ENCODE results near the gene LTBP3.

The LTBP3 gene

DNA sequence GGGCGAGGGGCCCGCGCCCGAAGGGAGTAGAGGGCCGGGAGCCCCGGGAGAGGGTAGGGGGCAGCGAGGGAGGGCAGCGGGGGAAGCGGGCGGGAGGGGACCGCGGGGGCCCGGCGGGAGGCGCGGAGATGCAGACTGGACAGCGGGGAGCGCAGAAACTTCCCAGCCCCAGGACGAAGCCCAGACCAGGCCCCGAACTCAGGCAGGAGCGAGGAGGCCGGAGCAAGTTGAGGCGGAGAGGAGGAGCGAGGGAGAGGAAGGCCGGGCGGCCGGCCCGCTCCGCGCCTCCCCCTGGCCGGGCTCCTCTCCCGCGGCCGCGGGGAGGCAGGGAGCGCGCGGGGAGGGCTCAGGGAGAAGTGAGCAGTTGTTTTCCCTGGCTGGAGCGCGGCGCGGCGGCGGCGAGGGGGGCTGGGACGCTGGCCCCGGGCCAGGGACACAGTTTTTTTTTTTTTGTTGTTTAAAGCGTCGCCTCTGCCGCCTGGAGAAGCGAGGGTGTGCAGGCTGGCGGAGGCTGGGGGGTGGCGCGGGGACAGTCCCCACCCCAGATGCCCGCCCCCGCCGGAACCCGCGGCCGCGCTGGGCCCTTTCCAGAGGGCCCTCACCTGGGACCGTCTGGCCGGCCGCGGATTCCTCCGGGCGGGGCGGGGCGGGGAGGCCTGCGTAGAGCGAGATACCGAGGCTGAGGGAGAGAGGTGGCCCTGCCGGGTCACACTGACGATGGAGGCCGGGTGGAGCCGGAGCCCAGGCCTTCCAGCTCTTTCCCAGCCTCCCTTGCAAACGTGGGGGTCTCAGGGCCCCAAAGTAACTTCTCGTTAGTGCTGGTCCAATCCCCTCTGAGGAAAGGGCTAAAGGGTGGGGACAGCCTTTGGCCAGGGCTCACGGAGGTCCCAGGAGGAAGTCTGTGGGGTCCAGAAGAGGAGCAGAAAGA is at the start of gene LTBP3:
Gene LTBP3, minus strand, starts transcription at position 358 of the 928 bp plus-strand sequence. CDS start 400 bp downstream, outside the sequence.
- DNase-seq: peak; percentile 83
- in situ Hi-C loops (cut with MboI; ENCODE audit: low pct_unique_long_range_greater_than_20kb, low sequenced_read_pairs): no loop called here

DNA sequence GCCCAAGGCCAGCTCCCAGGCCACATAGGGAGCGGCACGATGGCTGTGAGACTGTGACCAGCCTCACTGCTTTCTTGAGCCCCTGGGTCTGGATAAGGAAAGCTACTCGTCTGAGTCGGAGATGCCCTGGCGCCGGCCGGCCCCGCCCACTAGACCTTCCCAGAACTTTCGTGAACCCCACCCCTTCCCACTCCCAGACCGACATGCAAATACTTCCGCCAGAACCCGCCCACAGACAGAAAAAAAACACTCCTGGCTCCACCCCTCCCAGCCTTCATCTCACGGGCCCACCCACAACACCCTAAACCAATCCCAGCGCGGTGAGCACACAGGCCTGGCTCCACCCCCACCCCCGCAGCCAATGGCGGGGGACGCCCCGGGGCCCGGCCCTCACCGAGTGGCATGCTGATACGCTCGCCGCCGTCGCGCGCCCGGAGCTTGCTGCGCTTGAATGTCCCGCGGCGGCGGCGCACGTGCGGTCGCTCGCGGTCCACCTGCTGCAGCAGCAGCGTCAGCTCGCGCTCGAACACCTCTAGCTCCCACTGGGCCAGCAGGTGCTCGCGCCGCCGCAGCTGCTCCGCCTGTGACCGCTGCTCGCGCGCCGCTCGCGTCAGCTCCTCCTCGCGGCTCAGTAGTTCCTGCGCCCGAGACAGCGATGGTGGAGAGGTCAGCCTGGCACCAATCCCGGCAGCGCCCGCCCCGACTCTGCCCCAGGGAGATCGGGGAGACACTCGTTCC is 48.9 kb upstream of the LTBP3 start:
- in situ Hi-C loops (cut with MboI; ENCODE audit: low pct_unique_long_range_greater_than_20kb, low sequenced_read_pairs): no loop called here
- DNase-seq: no peak

DNA sequence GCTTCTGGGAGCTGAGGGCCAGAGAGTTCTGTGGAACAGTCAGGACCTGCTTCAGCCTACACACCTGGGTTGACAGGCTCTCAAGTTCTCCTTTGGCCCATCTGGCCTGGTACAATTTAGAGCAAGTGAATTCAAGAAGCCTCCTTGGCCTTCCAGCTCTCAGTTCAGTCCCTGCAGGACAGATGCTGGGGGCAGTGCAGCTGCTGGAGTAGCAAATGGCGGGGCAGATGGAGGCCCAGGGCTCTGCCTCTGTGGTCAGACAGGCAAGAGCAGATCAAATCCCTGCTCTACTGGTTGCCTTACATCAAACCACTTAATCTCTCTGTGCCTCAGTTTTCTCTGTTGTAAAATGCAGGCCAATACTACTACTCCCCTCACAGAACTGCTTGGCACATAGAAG is 46.1 kb upstream of the LTBP3 start:
- no peak for DNase-seq
- in situ Hi-C loops (cut with MboI; ENCODE audit: low pct_unique_long_range_greater_than_20kb, low sequenced_read_pairs): no loop called here

DNA sequence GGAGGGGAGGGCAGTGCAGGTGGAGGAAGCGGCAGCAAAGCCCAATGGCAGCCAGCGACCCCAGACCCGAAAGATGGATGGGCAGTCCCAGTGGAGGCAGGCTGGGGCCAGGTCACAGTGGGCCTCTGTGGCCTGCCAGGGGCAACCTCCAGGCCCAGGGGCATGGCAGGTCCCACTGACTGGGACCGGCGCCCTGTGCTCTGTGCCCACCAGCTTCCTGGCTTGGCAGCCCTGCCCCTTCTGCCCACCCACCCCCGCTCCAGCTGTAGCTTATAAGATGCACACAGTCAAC is 41.7 kb upstream of the LTBP3 start:
- in situ Hi-C loops (cut with MboI; ENCODE audit: low pct_unique_long_range_greater_than_20kb, low sequenced_read_pairs): no loop called here
- DNase-seq: no peak

DNA sequence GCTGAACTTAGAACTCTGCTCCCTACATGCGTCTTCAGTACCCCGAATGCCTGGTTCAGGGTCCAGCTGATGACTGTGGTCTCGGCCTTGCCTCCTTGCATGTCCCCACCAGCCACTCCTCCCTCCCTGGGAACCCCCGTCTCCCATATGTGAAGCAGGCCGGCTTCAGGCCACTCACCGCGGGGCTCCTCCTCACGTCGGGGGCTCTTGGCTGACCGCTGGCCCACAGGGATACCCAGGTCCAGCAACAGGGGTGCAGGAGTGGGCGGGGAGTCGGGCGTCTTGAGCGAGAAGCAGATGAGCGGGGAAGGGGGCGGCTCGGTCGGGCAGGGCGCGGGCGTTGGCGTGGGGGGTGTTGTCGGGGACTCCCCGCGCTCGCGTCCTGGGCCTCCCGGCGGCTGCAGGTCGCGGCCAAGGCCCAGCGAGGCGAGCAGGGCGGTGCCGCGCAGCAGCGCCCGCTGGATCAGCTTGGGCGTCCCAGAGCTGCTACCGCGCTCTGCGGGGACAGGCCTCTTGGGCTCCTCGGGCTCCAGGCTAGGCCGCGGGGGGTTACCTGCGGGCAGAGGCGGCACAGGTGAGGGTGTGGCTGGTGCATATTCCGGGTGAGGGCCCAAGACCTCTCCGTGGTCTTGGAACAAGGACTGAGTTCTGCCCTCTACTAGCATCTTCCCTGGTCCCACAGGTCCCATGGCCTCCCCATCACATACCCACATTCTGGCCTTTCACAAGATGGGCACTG is 41.2 kb upstream of the LTBP3 start:
- in situ Hi-C loops (cut with MboI; ENCODE audit: low pct_unique_long_range_greater_than_20kb, low sequenced_read_pairs): no loop called here
- DNase-seq: no peak

DNA sequence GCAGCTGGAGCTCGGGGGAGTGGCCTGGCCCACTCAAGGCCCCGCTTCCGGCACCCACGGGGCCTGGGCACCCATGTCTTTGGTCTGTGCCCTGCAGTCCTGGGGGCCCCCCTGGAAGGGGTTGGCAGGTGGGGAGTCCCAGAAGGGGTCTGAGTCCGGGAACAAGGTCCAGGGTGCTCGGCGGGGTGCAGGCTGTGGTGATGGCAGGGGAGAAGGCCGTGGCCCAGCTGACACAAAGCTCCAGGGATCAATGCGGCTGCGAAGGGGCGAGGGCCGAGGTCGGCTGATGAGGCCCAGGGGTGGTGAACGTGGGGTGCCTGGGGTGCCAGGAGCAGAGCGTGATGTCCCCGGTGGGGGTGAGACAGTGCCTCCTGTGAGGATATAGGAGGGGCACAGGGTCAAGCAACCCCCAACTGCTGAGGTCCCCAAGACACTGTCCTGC is 40.1 kb upstream of the LTBP3 start:
- DNase-seq: no peak
- in situ Hi-C loops (cut with MboI; ENCODE audit: low pct_unique_long_range_greater_than_20kb, low sequenced_read_pairs): no loop called here

DNA sequence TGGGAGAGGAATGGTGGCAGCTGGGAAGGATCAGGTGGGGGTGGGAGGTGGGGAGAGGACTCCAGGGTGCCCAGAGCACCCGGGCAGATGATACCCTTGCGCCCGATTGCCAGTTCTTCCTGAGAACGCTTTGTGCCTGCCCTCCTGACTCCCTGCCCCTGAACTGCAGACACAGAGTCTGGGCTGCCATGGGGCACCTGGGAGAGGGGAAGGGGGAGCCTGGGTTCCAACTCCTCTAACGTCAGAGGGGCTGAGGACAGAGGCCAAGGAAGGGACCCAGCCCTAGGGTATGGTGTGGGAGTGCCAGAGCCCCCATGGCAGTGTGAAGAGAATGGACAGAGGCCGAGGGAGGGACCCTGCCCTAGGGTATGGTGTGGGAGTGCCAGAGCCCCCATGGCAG is 38.4 kb upstream of the LTBP3 start:
- DNase-seq: no peak
- in situ Hi-C loops (cut with MboI; ENCODE audit: low pct_unique_long_range_greater_than_20kb, low sequenced_read_pairs): no loop called here

DNA sequence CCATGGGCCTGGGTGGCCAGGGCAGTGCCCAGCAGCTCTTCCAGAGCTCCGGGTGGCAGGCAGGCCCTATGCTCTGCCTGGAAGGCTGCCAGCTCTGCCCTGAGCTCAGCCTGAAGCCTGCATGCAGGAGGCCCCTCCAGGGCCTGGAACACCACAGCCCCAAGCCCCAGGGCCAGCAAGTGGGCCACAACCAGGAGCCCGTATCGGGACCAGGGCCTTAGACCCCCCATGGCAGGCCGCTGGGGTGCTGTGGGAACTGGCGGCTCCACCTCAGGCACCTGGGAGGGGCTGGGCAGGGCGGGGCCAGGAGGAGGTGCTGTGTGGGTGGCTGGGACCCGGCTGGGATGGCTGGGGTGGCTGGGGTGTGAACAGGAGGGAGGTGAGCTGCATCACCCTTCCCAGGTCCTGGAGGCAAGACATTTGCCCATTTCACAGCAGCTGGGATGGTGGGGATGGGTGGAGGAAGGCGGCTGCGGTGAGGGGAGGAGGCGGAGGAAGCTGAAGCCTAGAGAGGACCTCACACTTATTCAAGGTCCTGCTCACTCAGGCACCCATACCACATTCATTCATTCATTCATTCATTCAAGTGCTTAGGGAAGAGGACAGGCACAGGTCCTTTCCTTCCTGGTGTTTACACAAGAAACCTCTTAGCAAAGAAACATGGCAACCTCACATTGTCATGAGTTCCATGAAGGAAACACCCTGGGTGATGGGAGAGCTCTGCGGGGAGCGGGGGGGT is 37.6 kb upstream of the LTBP3 start, which contains the start of gene KCNK7:
Gene KCNK7, minus strand, starts transcription at position 258 of the 739 bp plus-strand sequence. Its CDS starts 28 bp downstream, at position 230.
- no peak for DNase-seq
- in situ Hi-C loops (cut with MboI; ENCODE audit: low pct_unique_long_range_greater_than_20kb, low sequenced_read_pairs): no loop called here

DNA sequence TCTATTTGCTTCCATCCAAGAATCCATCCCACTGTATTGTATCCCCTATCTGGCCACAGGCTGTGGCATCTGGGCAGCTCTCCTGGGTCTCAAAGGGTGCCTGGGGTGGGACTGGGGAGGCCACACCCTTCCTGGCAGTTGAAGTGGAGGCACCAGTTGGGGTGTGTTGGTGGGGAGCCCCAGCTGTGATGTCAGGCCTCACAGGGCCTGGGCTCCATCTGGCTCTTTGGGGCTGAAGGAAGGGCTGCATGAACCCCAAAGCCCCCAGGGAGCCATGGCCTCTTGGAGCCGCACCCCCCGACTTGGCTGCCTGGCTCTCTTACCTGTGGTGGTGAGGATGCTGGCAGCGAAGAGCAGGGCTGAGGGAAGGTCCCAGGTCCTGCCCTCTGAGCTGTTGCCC is 37.0 kb upstream of the LTBP3 start:
- no peak for DNase-seq
- in situ Hi-C loops (cut with MboI; ENCODE audit: low pct_unique_long_range_greater_than_20kb, low sequenced_read_pairs): no loop called here

DNA sequence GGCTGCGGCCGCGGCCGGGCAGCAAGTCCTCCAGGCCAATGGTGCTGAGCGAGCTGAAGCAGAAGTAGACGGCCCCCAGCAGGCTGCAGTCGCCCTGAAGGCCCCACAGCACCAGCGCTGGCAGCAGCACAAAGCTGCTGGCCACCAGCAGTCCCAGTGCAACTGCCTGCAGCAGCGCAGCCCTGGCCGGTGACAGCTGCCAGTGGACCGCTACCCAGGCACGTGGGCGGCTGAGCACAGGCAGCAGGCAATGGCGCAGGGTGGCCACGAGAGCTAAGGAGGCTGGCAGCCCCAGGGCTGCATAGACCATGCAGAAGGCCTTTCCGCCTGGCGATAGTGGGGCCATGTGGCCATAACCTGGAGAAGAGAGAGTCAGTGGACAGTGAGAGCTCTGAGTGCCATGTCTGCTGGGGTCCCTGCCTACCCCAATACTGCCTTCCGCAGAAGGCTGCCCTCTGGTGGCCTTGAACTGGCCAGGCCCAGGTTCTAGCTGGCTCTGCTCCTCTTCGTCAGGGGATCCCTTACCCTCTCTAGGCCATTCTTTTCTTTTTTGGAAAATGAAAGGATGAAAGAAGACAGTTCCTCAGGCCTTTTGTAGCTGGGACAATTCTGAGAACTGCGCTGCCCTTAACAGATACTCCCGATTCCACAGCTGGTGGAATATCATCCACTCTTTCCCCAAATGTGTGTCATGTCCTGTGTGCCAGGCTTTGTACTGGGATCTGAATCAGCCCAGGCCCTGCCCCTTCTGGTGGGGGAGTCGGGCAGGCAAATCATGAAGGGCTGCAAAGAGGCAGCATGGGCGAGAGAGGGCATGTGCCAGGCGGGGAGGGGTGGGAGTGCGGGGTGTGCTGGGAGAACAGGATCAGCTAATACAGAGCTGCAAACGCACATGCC is 35.6 kb upstream of the LTBP3 start:
- DNase-seq: peak; percentile 48

DNA sequence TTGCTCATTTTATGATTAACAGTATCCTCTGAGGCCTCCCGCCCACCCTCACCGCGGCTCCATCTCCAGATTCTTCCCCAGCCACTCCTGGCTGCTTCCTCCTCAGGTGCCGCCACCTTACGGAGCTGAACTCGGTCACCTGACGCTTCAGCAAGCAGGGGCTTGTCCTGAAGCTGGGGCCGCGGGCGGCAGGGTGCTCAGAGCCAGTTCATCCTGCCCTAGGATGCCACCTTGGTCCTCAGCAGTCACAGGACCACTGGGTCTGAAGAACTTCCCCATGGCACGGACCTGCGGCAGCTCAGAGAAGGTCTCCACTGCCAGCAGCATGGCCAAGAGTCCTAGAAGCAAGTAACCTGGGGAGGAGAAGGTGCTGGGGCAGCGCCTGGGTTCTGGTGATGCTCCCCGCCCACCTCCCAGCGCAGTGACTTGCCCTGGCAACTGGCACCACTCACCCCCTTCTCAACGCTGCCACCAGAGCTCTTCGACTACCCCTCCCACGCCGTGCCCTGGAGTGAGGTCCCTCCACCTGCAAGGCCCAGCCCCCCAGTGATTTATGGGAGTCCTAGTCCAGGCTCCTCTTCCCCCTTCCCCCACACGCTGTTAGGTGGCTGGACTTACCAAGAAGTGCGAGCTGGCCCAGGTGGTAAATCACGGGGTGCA is 34.8 kb upstream of the LTBP3 start:
- in situ Hi-C loops (cut with MboI; ENCODE audit: low pct_unique_long_range_greater_than_20kb, low sequenced_read_pairs): no loop called here
- DNase-seq: no peak

More for the DNA sequence above, 35.6 kb upstream of the LTBP3 start:
- in situ Hi-C loops (cut with MboI; ENCODE audit: low pct_unique_long_range_greater_than_20kb, low sequenced_read_pairs): no loop called here

DNA sequence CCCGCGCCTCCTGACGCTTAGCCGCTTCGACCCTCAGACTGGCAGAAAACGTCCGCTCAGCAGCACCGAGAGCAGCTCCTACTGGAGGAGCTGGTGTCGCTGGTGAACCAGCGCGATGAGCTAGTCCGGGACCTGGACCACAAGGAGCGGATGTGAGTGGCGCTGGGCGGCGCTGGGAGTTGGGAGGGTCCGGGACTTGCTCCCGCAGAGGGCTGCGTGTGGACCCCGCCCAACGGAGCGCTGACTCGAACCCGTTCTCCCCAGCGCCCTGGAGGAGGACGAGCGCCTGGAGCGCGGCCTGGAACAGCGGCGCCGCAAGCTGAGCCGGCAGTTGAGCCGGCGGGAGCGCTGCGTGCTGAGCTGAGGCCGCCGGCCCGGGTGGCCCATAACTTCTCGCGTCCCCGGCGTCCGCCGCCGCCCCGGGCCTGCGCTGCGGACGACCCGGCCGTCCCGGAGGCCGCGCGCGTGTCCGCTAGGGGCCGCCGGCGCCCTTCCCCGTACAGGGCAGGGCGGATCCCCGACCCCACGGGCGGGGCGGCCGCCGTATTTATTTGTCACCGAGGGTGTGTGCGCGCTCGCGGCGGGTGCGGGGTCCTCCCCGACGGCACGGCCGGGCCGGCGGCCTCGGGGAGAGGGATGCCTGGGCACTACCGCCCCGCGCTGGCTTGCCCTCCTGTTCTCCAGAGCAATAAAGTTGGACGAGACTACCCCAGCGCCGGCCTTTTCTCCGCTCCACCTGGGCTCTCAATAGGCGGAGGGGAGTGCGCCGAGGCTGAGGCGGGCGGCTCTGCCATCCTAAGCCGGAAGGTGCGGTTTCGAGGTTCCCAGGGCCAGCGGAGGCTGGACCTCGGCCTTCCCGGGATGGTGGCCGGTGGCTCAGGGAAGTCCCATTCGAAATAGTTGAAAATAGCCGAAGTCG is 34.0 kb upstream of the LTBP3 start:
- no peak for DNase-seq
- in situ Hi-C loops (cut with MboI; ENCODE audit: low pct_unique_long_range_greater_than_20kb, low sequenced_read_pairs): no loop called here

DNA sequence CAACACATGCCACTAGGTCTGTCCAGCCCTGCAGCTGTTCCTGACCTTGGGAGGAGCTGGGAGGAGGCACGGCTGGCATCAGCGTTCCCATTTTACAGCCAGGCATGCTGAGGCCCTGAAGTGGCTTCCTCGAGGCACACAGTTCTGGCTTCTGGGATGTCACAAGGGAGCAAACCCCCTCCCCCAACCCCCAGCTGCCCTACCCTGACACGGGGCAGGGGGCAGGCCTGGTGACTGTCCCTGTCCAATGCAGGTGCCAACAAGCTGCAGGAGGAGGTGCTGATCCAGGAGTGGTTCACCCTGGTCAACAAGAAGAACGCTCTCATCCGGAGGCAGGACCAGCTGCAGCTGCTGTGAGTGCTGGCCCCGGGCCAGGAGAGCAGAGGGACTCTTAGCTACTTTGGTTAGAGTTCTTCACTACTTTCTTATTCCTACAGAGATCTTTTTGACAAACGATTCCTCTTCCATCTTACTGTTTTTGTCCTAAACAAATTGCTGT is 32.1 kb upstream of the LTBP3 start:
- DNase-seq: no peak
- in situ Hi-C loops (cut with MboI; ENCODE audit: low pct_unique_long_range_greater_than_20kb, low sequenced_read_pairs): no loop called here

DNA sequence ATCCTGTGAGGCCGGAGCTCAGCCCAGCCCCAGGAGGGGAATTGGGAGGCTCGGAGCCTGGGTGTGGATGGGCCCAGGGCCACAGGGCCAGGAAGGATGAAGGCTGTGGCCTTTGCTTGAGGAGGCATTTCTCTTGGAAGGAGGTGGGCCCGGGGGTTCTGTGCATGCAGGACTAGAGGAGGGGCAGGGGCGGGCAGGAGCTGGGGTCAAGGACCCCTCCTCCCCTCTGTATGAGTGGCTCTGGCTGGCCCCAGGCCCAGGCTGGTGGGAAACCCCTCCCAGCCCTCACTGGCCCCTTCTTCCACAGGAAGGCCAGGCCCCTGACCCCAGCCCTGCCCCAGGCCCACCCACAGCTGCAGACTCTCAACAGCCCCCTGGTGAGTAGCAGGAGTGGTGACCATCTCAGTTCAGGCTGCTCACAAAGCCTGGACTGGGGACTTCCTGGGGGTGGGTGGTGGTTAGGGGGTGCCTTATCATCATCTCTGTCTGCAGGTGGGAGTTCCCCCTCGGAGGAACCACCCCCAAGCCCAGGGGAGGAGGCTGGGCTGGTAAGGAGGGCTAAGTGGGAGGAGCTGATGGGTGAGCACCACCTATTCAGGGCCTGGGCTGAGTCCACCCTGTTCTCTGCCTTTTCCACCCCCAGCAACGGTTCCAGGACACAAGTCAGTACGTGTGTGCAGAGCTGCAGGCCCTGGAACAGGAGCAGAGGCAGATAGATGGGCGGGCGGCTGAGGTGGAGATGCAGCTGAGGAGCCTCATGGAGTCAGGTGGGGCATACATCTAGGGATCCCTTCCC is 31.5 kb upstream of the LTBP3 start:
- in situ Hi-C loops (cut with MboI; ENCODE audit: low pct_unique_long_range_greater_than_20kb, low sequenced_read_pairs): no loop called here
- no peak for DNase-seq

DNA sequence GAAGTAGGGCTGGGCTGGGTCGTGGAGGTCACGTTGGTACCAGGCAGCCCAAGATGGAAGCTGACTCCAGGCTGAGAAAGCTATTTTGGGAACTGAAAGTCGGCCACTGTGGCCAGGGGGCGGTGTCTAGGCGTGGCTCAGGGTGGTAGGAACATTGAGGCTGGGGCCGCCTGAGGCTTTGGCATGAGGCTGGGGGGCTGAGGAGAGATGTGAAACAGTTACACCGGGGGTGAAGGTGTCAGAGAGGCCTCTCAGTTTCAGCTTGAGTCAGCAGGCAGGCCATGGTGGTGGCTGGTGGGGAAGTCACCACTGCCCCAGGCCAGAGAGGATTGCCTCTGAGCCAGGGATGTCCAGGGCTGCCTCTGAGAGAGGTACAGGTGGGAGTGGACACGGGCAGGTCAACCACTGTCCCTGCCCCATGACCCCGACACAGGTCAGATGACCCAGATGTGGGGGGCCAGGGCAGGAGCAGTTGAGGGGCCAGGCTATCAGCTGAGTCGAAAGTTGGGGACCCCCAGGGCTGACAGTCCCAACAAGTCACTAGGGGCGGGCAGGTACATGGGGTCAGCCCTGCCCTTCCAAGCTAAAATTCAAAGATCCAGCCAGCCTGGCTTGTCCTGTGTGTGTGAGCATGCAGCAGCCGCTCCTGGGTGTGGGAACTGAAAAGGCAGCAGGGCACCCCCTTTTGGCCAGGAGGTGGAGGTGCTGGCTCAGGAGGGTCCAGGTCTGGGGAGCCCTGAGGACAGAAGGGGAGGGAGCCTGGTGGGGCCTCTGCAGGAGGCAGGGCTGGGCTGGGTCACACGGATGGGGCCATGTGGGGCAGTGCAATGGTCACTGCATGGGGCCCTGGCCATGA is 30.3 kb upstream of the LTBP3 start:
- peak; percentile 78 for DNase-seq
- in situ Hi-C loops (cut with MboI; ENCODE audit: low pct_unique_long_range_greater_than_20kb, low sequenced_read_pairs): no loop called here

Measured in KBM-7 (cell line).